ENCODE measurements around the gene GLE1. TPM values are rescaled to one million over a fixed set of nuclear protein-coding genes. Genes with fewer than 3 reads are reported as not detected.

Gene GLE1
- total RNA-seq, 1 donor: 19.2 TPM

- Histone ChIP-seq H3K79me2 (ENCODE audit: insufficient read depth, low read length) (no peaks in the 10 kb centered on the region), H3K4me3 (ENCODE audit: insufficient read depth, low read length) (no peak overlapping the region), H3K9me3 (ENCODE audit: low read depth, low read length) (no peaks in the 10 kb centered on the region), H3K36me3 (ENCODE audit: insufficient read depth, low read length) (peaks cover 74% of the 10 kb centered on the region), H4K20me1 (ENCODE audit: insufficient read depth, low read length) (no peaks in the 10 kb centered on the region), H3K27ac (ENCODE audit: low read depth, low read length) (no peak overlapping the region), H3K27me3 (ENCODE audit: insufficient read depth, low read length) (no peaks in the 10 kb centered on the region), H3K4me2 (ENCODE audit: insufficient read depth, low read length) (no peak overlapping the region), H2AFZ (ENCODE audit: low read length) (no peak overlapping the region), H3K4me1 (ENCODE audit: insufficient read depth, low read length) (no peaks in the 10 kb centered on the region)
- DNase-seq (ENCODE audit: insufficient read length, low spot score, missing footprints): no peak
- TF ChIP-seq CTCF (IDR thresholded peaks at IDR 0.05; ENCODE audit: extremely low read depth, low read depth, low read length): no peak
Measured at GRCh38 chr9:128495296-128495695, 9.2 kb upstream of the GLE1 start.

GRCh38 chr9:128495804-128496417 is 8.6 kb upstream of the GLE1 start:
- H3K4me1 ChIP-seq (ENCODE audit: insufficient read depth, low read length): no peaks in the 10 kb centered on the region
- H3K4me2 ChIP-seq (ENCODE audit: insufficient read depth, low read length): no peak overlapping the region
- no peaks in the 10 kb centered on the region for H4K20me1 ChIP-seq (ENCODE audit: insufficient read depth, low read length)
- H3K79me2 ChIP-seq (ENCODE audit: insufficient read depth, low read length): no peaks in the 10 kb centered on the region
- no peak for DNase-seq (ENCODE audit: insufficient read length, low spot score, missing footprints)
- H3K27me3 ChIP-seq (ENCODE audit: insufficient read depth, low read length): no peaks in the 10 kb centered on the region
- H3K36me3 ChIP-seq (ENCODE audit: insufficient read depth, low read length): peaks cover 72% of the 10 kb centered on the region
- no peak overlapping the region for H3K4me3 ChIP-seq (ENCODE audit: insufficient read depth, low read length)
- no peak overlapping the region for H3K27ac ChIP-seq (ENCODE audit: low read depth, low read length)
- H3K9me3 ChIP-seq (ENCODE audit: low read depth, low read length): no peaks in the 10 kb centered on the region
- TF ChIP-seq CTCF (IDR thresholded peaks at IDR 0.05; ENCODE audit: extremely low read depth, low read depth, low read length): no peak
- H2AFZ ChIP-seq (ENCODE audit: low read length): no peak overlapping the region

- H3K4me3 ChIP-seq (ENCODE audit: insufficient read depth, low read length): no peak overlapping the region
- no peaks in the 10 kb centered on the region for H3K79me2 ChIP-seq (ENCODE audit: insufficient read depth, low read length)
- H4K20me1 ChIP-seq (ENCODE audit: insufficient read depth, low read length): no peaks in the 10 kb centered on the region
- no peaks in the 10 kb centered on the region for H3K27me3 ChIP-seq (ENCODE audit: insufficient read depth, low read length)
- no peak overlapping the region for H2AFZ ChIP-seq (ENCODE audit: low read length)
- H3K9me3 ChIP-seq (ENCODE audit: low read depth, low read length): no peaks in the 10 kb centered on the region
- H3K27ac ChIP-seq (ENCODE audit: low read depth, low read length): no peak overlapping the region
- DNase-seq (ENCODE audit: insufficient read length, low spot score, missing footprints): no peak
- no peak overlapping the region for H3K4me2 ChIP-seq (ENCODE audit: insufficient read depth, low read length)
- no peak for TF ChIP-seq CTCF (IDR thresholded peaks at IDR 0.05; ENCODE audit: extremely low read depth, low read depth, low read length)
- H3K4me1 ChIP-seq (ENCODE audit: insufficient read depth, low read length): no peaks in the 10 kb centered on the region
- H3K36me3 ChIP-seq (ENCODE audit: insufficient read depth, low read length): peaks cover 72% of the 10 kb centered on the region
Measured at GRCh38 chr9:128497824-128498610, 6.5 kb upstream of the GLE1 start.

GRCh38 chr9:128498911-128499310 is 5.6 kb upstream of the GLE1 start:
- peaks cover 4% of the 10 kb centered on the region for H3K4me1 ChIP-seq (ENCODE audit: insufficient read depth, low read length)
- no peak overlapping the region for H3K4me3 ChIP-seq (ENCODE audit: insufficient read depth, low read length)
- H4K20me1 ChIP-seq (ENCODE audit: insufficient read depth, low read length): no peaks in the 10 kb centered on the region
- no peak for TF ChIP-seq CTCF (IDR thresholded peaks at IDR 0.05; ENCODE audit: extremely low read depth, low read depth, low read length)
- no peaks in the 10 kb centered on the region for H3K9me3 ChIP-seq (ENCODE audit: low read depth, low read length)
- peaks cover 66% of the 10 kb centered on the region for H3K36me3 ChIP-seq (ENCODE audit: insufficient read depth, low read length)
- no peak overlapping the region for H3K4me2 ChIP-seq (ENCODE audit: insufficient read depth, low read length)
- H3K79me2 ChIP-seq (ENCODE audit: insufficient read depth, low read length): no peaks in the 10 kb centered on the region
- no peaks in the 10 kb centered on the region for H3K27me3 ChIP-seq (ENCODE audit: insufficient read depth, low read length)
- H2AFZ ChIP-seq (ENCODE audit: low read length): no peak overlapping the region
- no peak for DNase-seq (ENCODE audit: insufficient read length, low spot score, missing footprints)
- H3K27ac ChIP-seq (ENCODE audit: low read depth, low read length): no peak overlapping the region

Data from osteoblast (primary cell).